AG09309 (cell line): ENCODE measurements around the gene ANO3.

Source experiments
- DNase-seq: peaks from one replicate; pipeline ENCODE4 v3.0.0-alpha.2; 2010; ENCODE audit warnings: low read depth
- H3K4me3 ChIP-seq: 2 replicates; pipeline ENCODE4 v1.5.1; 2011; ENCODE audit warnings: mild to moderate bottlenecking, low read depth, low read length, moderate library complexity; ENCODE audit not compliant: control insufficient read depth
- TF ChIP-seq, protein P1 (sequence below): IDR thresholded peaks from 2 replicates; pipeline ENCODE4 v1.5.1; 2011; ENCODE audit warnings: mild to moderate bottlenecking, low read depth, low read length, inconsistent platforms; ENCODE audit not compliant: insufficient read depth, control insufficient read depth; ENCODE audit errors: missing control alignments

The ANO3 gene

GRCh38 chr11:26443617-26444016, 111.7 kb downstream of the ANO3 start:
- TF ChIP-seq, protein P1, sequence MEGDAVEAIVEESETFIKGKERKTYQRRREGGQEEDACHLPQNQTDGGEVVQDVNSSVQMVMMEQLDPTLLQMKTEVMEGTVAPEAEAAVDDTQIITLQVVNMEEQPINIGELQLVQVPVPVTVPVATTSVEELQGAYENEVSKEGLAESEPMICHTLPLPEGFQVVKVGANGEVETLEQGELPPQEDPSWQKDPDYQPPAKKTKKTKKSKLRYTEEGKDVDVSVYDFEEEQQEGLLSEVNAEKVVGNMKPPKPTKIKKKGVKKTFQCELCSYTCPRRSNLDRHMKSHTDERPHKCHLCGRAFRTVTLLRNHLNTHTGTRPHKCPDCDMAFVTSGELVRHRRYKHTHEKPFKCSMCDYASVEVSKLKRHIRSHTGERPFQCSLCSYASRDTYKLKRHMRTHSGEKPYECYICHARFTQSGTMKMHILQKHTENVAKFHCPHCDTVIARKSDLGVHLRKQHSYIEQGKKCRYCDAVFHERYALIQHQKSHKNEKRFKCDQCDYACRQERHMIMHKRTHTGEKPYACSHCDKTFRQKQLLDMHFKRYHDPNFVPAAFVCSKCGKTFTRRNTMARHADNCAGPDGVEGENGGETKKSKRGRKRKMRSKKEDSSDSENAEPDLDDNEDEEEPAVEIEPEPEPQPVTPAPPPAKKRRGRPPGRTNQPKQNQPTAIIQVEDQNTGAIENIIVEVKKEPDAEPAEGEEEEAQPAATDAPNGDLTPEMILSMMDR = no peak
- DNase-seq = no peak
- H3K4me3 ChIP-seq = no peak overlapping the region

DNA sequence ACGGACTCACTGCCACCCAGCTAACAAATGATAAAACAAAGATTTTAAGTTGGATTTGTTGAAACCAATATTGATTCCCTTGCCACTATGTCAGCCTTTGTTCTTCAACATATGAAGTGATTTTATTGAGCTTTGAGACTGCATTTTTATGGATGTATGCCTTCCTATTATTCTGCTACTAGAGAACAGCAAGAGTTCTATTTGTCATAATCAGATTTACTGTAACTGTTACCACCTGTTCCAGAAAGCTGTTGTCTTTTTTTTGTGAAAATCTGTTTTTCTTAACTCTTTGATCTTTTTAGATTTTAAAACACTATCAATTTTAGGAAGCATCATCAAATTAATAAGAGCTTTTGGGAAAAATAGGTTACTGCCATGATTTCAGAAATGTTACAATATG, 125.7 kb downstream of the ANO3 start:
- TF ChIP-seq, protein P1 = no peak
- DNase-seq = no peak
- no peak overlapping the region for H3K4me3 ChIP-seq

- no peak overlapping the region for H3K4me3 ChIP-seq
- TF ChIP-seq, protein P1 = no peak
- DNase-seq = no peak
Observed at GRCh38 chr11:26465274-26465673, 133.3 kb downstream of the ANO3 start.

GRCh38 chr11:26467506-26467905, 135.6 kb downstream of the ANO3 start:
- H3K4me3 ChIP-seq = no peak overlapping the region
- TF ChIP-seq, protein P1 = no peak
- DNase-seq = no peak

- H3K4me3 ChIP-seq = no peak overlapping the region
- no peak for DNase-seq
- TF ChIP-seq, protein P1 = no peak
Observed at GRCh38 chr11:26470992-26471391, 139.1 kb downstream of the ANO3 start.

GRCh38 chr11:26473216-26474194, 141.6 kb downstream of the ANO3 start:
- no peak for DNase-seq
- TF ChIP-seq, protein P1 = no peak
- H3K4me3 ChIP-seq = no peak overlapping the region
